Left forelimb (tissue), 1 donor: ENCODE measurements around the gene TPP1.
A peak's percentile ranks its signal among the peaks of the same experiment; 100 is the strongest.

Source experiments
- DNase-seq: peaks from one replicate; pipeline ENCODE4 v3.0.0-alpha.2; 2018; ENCODE audit warnings: low spot score

TPP1 gene

GRCh38 chr11:6611092-6611962, 7.9 kb downstream of the TPP1 start:
- DNase-seq = peak; percentile 72

GRCh38 chr11:6610591-6610990, 8.6 kb downstream of the TPP1 start:
- peak; percentile 37 for DNase-seq

GRCh38 chr11:6609502-6610015, 9.7 kb downstream of the TPP1 start:
- DNase-seq = no peak

- DNase-seq = no peak
Observed at GRCh38 chr11:6608726-6609501, 10.3 kb downstream of the TPP1 start.

GRCh38 chr11:6608011-6608410, 11.2 kb downstream of the TPP1 start:
- DNase-seq = no peak

GRCh38 chr11:6607190-6607795, 11.9 kb downstream of the TPP1 start:
- no peak for DNase-seq

GRCh38 chr11:6606471-6607189, 12.6 kb downstream of the TPP1 start:
- peak; percentile 93 for DNase-seq

GRCh38 chr11:6604790-6605189, 14.4 kb downstream of the TPP1 start:
- DNase-seq = no peak

GRCh38 chr11:6604081-6604626, 15.1 kb downstream of the TPP1 start:
- DNase-seq = no peak

- DNase-seq = peak; percentile 93
Observed at GRCh38 chr11:6603287-6604080, 15.7 kb downstream of the TPP1 start, which contains the start of the genes ILK and RRP8. Gene ILK, plus strand, starts transcription at chr11:6603774. Its CDS starts 498 bp downstream, at chr11:6604272. Gene RRP8, minus strand, starts transcription at chr11:6603616. Its CDS starts 114 bp downstream, at chr11:6603502.

GRCh38 chr11:6602096-6602940, 16.9 kb downstream of the TPP1 start:
- DNase-seq = no peak

- DNase-seq = no peak
Observed at GRCh38 chr11:6601041-6601461, 18.2 kb downstream of the TPP1 start.

GRCh38 chr11:6599881-6600390, 19.3 kb downstream of the TPP1 start:
- DNase-seq = no peak

- DNase-seq = no peak
Observed at GRCh38 chr11:6599449-6599848, 19.8 kb downstream of the TPP1 start.

- DNase-seq = no peak
Observed at GRCh38 chr11:6598555-6598954, 20.7 kb downstream of the TPP1 start.

GRCh38 chr11:6596239-6596877, 22.9 kb downstream of the TPP1 start:
- no peak for DNase-seq

GRCh38 chr11:6594142-6594768, 25.0 kb downstream of the TPP1 start:
- no peak for DNase-seq

- no peak for DNase-seq
Observed at GRCh38 chr11:6588018-6588417, 31.2 kb downstream of the TPP1 start.
